ENCODE data around the gene SH3BGR.

SH3BGR gene

GRCh38 chr21:39555911-39556590, 104.3 kb downstream of the SH3BGR start:
- peak; percentile 90 for DNase-seq

GRCh38 chr21:39559511-39559910, 107.7 kb downstream of the SH3BGR start:
- no peak for DNase-seq

- no peak for DNase-seq
These were observed 109.4 kb downstream of the SH3BGR start for GRCh38 chr21:39561140-39561539.

- DNase-seq, result peak; percentile 58
These were observed 111.3 kb downstream of the SH3BGR start for GRCh38 chr21:39562791-39563770.

- peak; percentile 51 for DNase-seq
These were observed 112.4 kb downstream of the SH3BGR start for GRCh38 chr21:39564200-39564599.

All from NCI-H345 (cell line).